DOHH2 (cell line): ENCODE measurements around the gene MACROD1.

ENCODE experiments used
- H3F3A ChIP-seq: fragments of 200-600 bp; sonication (generic), shearing (Covaris generic); 2 replicates; pipeline ENCODE4 v1.6.0; 2016; ENCODE audit warnings: antibody characterized with exemption, mild to moderate bottlenecking; ENCODE audit not compliant: control insufficient read depth, insufficient read depth
- H3K27ac ChIP-seq: fragments of 200-600 bp; sonication (generic); 2 replicates; pipeline ENCODE4 v1.5.1; 2014; ENCODE audit warnings: low read depth, mild to moderate bottlenecking, low read length, moderate library complexity
- H3K27me3 ChIP-seq: fragments of 200-600 bp; sonication (generic); 2 replicates; pipeline ENCODE4 v1.6.1; 2014; ENCODE audit warnings: mild to moderate bottlenecking, low read length, mixed read lengths; ENCODE audit not compliant: control insufficient read depth
- H3K36me3 ChIP-seq: fragments of 200-600 bp; sonication (generic); 2 replicates; pipeline ENCODE4 v1.6.1; 2014; ENCODE audit warnings: mild to moderate bottlenecking, low read length, moderate library complexity, mixed read lengths; ENCODE audit not compliant: control insufficient read depth
- H3K4me1 ChIP-seq: fragments of 200-600 bp; sonication (generic); 2 replicates; pipeline ENCODE4 v1.6.1; 2014; ENCODE audit warnings: mild to moderate bottlenecking, low read length, mixed read lengths; ENCODE audit not compliant: control insufficient read depth
- H3K4me2 ChIP-seq: fragments of 200-600 bp; sonication (generic); 2 replicates; pipeline ENCODE4 v1.6.0; 2014; ENCODE audit warnings: mild to moderate bottlenecking, low read length, moderate library complexity
- H3K4me3 ChIP-seq: fragments of 200-600 bp; sonication (generic); 2 replicates; pipeline ENCODE4 v1.5.1; 2014; ENCODE audit warnings: mild to moderate bottlenecking, low read length, mixed read lengths
- H3K79me2 ChIP-seq: fragments of 200-600 bp; sonication (generic); 2 replicates; pipeline ENCODE4 v1.6.1; 2014; ENCODE audit warnings: mild to moderate bottlenecking, low read length, mixed read lengths; ENCODE audit not compliant: control insufficient read depth
- H3K9me2 ChIP-seq: fragments of 200-600 bp; sonication (generic); replicated peaks from 2 replicates; pipeline ENCODE4 v1.6.1; 2014; ENCODE audit warnings: mild to moderate bottlenecking, low read length, mixed read lengths; ENCODE audit not compliant: control insufficient read depth
- H3K9me3 ChIP-seq: fragments of 200-600 bp; sonication (generic); 2 replicates; pipeline ENCODE4 v1.6.1; 2014; ENCODE audit warnings: antibody characterized with exemption, low read length, mixed read lengths; ENCODE audit not compliant: control insufficient read depth, insufficient read depth
- H4K20me1 ChIP-seq: fragments of 200-600 bp; sonication (generic); 2 replicates; pipeline ENCODE4 v1.6.0; 2014; ENCODE audit warnings: low read depth, mild to moderate bottlenecking, antibody characterized with exemption, low read length, moderate library complexity; ENCODE audit not compliant: control insufficient read depth, insufficient read depth
- EZH2phosphoT487 ChIP-seq: fragments of 200-600 bp; sonication (generic); IDR thresholded peaks from 2 replicates; pipeline ENCODE4 v1.6.1; 2017; ENCODE audit warnings: borderline replicate concordance, mild to moderate bottlenecking, antibody characterized with exemption, low read length, moderate library complexity, mixed read lengths
- TF ChIP-seq, protein P1 (sequence below): fragments of 200-600 bp; sonication (generic); IDR thresholded peaks from one replicate; pipeline ENCODE4 v1.5.1; 2014; ENCODE audit warnings: antibody characterized with exemption, mild to moderate bottlenecking, low read depth, low read length; ENCODE audit not compliant: poor library complexity, severe bottlenecking

MACROD1 gene

DNA sequence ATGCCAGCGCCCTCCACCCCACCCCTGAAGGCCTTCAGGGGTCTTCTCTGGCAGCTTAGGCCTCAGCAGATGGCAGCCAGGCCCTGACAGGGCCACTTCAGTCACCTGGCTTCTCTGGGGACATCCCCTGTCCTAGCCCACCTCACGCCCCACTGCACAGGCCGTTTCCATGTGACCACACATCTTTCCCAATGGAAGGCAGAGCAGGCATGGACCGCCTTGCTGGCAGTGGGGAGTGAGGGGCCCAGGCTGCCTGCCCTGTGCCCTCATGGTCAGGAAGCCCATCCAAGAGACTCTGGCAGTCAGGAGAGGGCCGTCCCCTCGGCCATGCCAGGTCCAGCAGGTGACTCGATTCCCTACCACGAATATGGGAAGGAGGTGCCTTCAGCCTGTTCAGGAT lies 25.8 kb downstream of the MACROD1 start:
- H3K27ac ChIP-seq, result no peak overlapping the region
- no peaks in the 10 kb centered on the region for H3K36me3 ChIP-seq
- TF ChIP-seq, protein P1, sequence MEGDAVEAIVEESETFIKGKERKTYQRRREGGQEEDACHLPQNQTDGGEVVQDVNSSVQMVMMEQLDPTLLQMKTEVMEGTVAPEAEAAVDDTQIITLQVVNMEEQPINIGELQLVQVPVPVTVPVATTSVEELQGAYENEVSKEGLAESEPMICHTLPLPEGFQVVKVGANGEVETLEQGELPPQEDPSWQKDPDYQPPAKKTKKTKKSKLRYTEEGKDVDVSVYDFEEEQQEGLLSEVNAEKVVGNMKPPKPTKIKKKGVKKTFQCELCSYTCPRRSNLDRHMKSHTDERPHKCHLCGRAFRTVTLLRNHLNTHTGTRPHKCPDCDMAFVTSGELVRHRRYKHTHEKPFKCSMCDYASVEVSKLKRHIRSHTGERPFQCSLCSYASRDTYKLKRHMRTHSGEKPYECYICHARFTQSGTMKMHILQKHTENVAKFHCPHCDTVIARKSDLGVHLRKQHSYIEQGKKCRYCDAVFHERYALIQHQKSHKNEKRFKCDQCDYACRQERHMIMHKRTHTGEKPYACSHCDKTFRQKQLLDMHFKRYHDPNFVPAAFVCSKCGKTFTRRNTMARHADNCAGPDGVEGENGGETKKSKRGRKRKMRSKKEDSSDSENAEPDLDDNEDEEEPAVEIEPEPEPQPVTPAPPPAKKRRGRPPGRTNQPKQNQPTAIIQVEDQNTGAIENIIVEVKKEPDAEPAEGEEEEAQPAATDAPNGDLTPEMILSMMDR, result no peak
- TF ChIP-seq EZH2phosphoT487, result no peak
- no peak overlapping the region for H3K4me3 ChIP-seq
- H3K9me2 ChIP-seq, result no peaks in the 10 kb centered on the region
- H3F3A ChIP-seq, result no peaks in the 10 kb centered on the region
- H3K27me3 ChIP-seq, result no peaks in the 10 kb centered on the region
- H3K4me2 ChIP-seq, result no peak overlapping the region
- H3K9me3 ChIP-seq, result no peaks in the 10 kb centered on the region
- no peaks in the 10 kb centered on the region for H3K79me2 ChIP-seq
- no peaks in the 10 kb centered on the region for H4K20me1 ChIP-seq
- H3K4me1 ChIP-seq, result no peaks in the 10 kb centered on the region

DNA sequence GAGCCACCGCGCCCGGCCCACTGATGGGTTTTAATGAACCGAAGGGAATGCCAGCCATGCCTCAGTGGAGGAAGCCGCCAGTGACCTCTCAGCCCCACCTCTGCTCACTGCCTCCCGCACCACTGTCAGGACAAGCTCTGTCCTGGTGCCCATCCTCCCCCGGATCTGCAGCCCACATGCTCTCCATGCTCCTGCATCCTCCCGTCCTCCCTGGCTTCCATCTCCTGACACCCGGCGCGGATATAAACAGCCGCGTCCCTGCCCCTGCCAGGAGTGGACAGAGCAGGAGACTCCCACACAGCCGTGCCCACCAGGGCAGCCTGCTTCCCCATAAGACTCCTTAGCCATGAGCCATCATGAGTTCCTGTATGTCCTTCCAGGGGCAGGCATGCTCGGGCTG lies 26.9 kb downstream of the MACROD1 start:
- Histone ChIP-seq H3F3A (no peaks in the 10 kb centered on the region), H3K4me2 (no peak overlapping the region), H3K9me2 (no peaks in the 10 kb centered on the region), H3K9me3 (no peaks in the 10 kb centered on the region), H3K36me3 (no peaks in the 10 kb centered on the region), H3K79me2 (no peaks in the 10 kb centered on the region), H3K4me1 (no peaks in the 10 kb centered on the region), H3K4me3 (no peak overlapping the region), H3K27me3 (no peaks in the 10 kb centered on the region), H4K20me1 (no peaks in the 10 kb centered on the region), H3K27ac (no peak overlapping the region)
- TF ChIP-seq EZH2phosphoT487, result no peak
- TF ChIP-seq, protein P1, result no peak

DNA sequence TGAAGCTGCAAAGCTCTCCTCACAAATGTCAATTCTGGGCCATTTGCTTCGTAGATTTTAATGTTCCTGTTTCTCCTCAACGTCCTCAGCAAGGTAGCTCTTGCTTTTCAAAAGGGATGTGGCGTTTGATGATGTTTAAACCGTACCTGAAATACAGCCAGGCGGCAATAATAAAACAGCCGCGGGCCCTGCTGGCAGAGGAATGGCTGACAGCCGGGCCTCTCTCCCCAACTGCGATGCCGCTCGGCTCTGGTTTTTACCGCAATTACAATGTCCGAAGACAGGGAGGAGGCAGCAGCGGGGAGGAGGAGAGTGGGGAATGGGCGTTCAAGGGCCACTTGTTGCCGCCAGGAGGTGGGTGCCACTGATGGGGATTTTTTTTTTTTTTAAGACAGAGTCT lies 27.5 kb downstream of the MACROD1 start:
- H3K36me3 ChIP-seq, result no peaks in the 10 kb centered on the region
- H4K20me1 ChIP-seq, result no peaks in the 10 kb centered on the region
- no peaks in the 10 kb centered on the region for H3K9me3 ChIP-seq
- H3K4me3 ChIP-seq, result no peak overlapping the region
- no peak overlapping the region for H3K27ac ChIP-seq
- TF ChIP-seq, protein P1, result no peak
- no peak for TF ChIP-seq EZH2phosphoT487
- H3K4me1 ChIP-seq, result no peaks in the 10 kb centered on the region
- no peaks in the 10 kb centered on the region for H3K27me3 ChIP-seq
- no peaks in the 10 kb centered on the region for H3K79me2 ChIP-seq
- no peak overlapping the region for H3K4me2 ChIP-seq
- H3F3A ChIP-seq, result no peaks in the 10 kb centered on the region
- H3K9me2 ChIP-seq, result no peaks in the 10 kb centered on the region
